Endodermal cell (in vitro differentiated cells): ENCODE data around the gene GPR3. TPM values are rescaled to one million over a fixed set of nuclear protein-coding genes. Genes with fewer than 3 reads are reported as not detected.

Source experiments
- DNase-seq: peaks from one replicate; pipeline ENCODE4 v3.0.0-alpha.2; 2017
- H3K27ac ChIP-seq: 2 replicates; pipeline ENCODE4 v1.5.1; 2013; ENCODE audit warnings: mild to moderate bottlenecking, low read depth, low read length, moderate library complexity
- H3K27me3 ChIP-seq: 2 replicates; pipeline ENCODE4 v1.6.1; 2013; ENCODE audit warnings: mild to moderate bottlenecking, low read length, moderate library complexity; ENCODE audit not compliant: insufficient read depth, control insufficient read depth, poor library complexity, severe bottlenecking
- H3K36me3 ChIP-seq: 2 replicates; pipeline ENCODE4 v1.7.0; 2013; ENCODE audit warnings: mild to moderate bottlenecking, low read length, moderate library complexity; ENCODE audit not compliant: control insufficient read depth, insufficient read depth
- H3K4me1 ChIP-seq: one replicate; pipeline ENCODE4 v1.7.0; 2013; ENCODE audit warnings: low read length; ENCODE audit not compliant: control insufficient read depth, insufficient read depth
- H3K4me3 ChIP-seq: 2 replicates; pipeline ENCODE4 v1.5.1; 2013; ENCODE audit warnings: mild to moderate bottlenecking, low read length, moderate library complexity
- H3K9ac ChIP-seq: 2 replicates; pipeline ENCODE4 v1.6.1; 2013; ENCODE audit warnings: mild to moderate bottlenecking, low read length, moderate library complexity; ENCODE audit not compliant: poor library complexity, severe bottlenecking; ENCODE audit errors: extremely low read depth
- H3K9me3 ChIP-seq: 2 replicates; pipeline ENCODE4 v1.6.1; 2013; ENCODE audit warnings: mild to moderate bottlenecking, low read length, moderate library complexity; ENCODE audit not compliant: control insufficient read depth
- H3K27ac Mint-ChIP-seq: 2 replicates; pipeline ENCODE4 v1.8.0; 2020; ENCODE audit warnings: mixed read lengths
- H3K27me3 Mint-ChIP-seq: 2 replicates; pipeline ENCODE4 v1.8.0; 2021; ENCODE audit warnings: mild to moderate bottlenecking, mixed read lengths; ENCODE audit not compliant: insufficient read depth
- H3K36me3 Mint-ChIP-seq: 2 replicates; pipeline ENCODE4 v1.8.0; 2020; ENCODE audit warnings: low read depth, mixed read lengths
- H3K4me1 Mint-ChIP-seq: 2 replicates; pipeline ENCODE4 v1.8.0; 2020; ENCODE audit warnings: mixed read lengths
- H3K4me3 Mint-ChIP-seq: 2 replicates; pipeline ENCODE4 v1.8.0; 2020; ENCODE audit warnings: mild to moderate bottlenecking, moderate library complexity, mixed read lengths
- H3K9me3 Mint-ChIP-seq: 2 replicates; pipeline ENCODE4 v1.8.0; 2020; ENCODE audit warnings: mild to moderate bottlenecking, mixed read lengths
- WGBS, 2 experiments: methylation state at CpG; one replicate each; pipeline versions ENCODE4 v1.1.5 to v1.1.7; 2013; ENCODE audit warnings: missing lambda C conversion rate in 2 of 2, mixed read lengths in 1 of 2; ENCODE audit not compliant: insufficient coverage in 1 of 2, insufficient read length in 1 of 2; 5-methylcytosine and 5-hydroxymethylcytosine counted together
- total RNA-seq, 2 donors: library from RNA; stranded (reverse); fragmentation: NEBNext Ultra II Directional in 1 of 2; extraction: Animal tissue kit (Norgen Biotek cat#: 25700) in 1 of 2; gene quantifications; 2 replicates in 1 of 2; 3 replicates in 1 of 2; pipeline ENCODE4 v1.2.1, GENCODE V29; 2021
- TF ChIP-seq, protein P1 (sequence below): fragments of 200-600 bp; sonication (generic); conservative IDR thresholded peaks from 2 replicates; pipeline ENCODE4 v1.5.0; 2021; ENCODE audit warnings: antibody characterized with exemption, mild to moderate bottlenecking

GPR3 gene
- total RNA-seq, 2 donors from 2014 or later: 3.5 to 4.1 TPM

DNA sequence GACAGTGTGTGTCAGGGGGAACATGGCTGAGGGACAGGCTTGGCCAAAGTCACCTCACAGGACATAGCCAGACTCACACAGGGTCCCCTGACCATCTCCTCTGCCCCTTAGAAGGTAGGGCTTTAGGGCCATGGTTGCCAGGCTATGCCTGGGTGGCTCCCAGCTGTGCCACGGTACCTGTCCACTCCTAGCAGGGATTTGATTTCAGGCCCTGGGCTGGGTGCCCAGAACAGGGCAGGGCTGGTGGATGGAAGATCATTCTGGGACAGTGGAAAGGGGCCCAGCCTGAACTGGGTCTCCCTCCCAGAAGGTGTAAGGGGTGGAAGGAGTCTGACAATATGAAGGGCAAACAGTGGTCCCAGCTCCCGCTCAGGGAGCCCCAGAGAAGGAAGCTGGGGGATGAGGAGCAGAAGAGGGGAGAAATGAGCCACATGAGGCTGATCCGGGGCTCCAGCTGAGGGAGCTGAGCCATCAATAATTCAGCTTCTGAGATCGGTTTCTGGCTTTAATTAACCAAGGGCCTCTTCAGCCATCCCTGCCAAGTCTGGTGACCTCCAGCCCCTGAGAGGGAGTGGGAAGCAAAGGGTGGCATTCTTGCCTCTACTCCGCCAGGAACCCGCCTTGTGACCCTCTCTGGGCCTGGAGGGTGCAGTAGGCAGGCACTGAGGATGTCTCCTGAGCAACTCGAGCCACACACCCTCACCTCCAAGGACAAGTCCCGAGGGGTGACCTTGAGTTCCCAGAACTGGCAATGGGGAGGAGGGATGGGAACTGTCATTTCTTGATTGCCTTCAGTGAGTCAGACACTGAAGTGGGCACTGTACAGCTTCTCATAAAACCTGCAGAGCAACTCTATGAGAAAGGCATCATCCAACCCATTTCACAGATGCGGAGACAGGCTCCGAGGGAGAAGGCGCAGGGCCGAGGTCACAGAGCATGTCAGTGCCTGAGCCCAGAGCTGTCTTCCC, 11.4 kb upstream of the GPR3 start:
- no peak overlapping the region for H3K4me3 ChIP-seq
- Mint-ChIP-seq H3K27ac (no peak overlapping the region), H3K27me3 (peaks cover 25% of the 10 kb centered on the region), H3K4me1 (no peaks in the 10 kb centered on the region), H3K36me3 (no peaks in the 10 kb centered on the region), H3K4me3 (no peak overlapping the region), H3K9me3 (no peaks in the 10 kb centered on the region)
- peaks cover 21% of the 10 kb centered on the region for H3K27me3 ChIP-seq
- no peaks in the 10 kb centered on the region for H3K36me3 ChIP-seq
- no peaks in the 10 kb centered on the region for H3K4me1 ChIP-seq
- TF ChIP-seq, protein P1, sequence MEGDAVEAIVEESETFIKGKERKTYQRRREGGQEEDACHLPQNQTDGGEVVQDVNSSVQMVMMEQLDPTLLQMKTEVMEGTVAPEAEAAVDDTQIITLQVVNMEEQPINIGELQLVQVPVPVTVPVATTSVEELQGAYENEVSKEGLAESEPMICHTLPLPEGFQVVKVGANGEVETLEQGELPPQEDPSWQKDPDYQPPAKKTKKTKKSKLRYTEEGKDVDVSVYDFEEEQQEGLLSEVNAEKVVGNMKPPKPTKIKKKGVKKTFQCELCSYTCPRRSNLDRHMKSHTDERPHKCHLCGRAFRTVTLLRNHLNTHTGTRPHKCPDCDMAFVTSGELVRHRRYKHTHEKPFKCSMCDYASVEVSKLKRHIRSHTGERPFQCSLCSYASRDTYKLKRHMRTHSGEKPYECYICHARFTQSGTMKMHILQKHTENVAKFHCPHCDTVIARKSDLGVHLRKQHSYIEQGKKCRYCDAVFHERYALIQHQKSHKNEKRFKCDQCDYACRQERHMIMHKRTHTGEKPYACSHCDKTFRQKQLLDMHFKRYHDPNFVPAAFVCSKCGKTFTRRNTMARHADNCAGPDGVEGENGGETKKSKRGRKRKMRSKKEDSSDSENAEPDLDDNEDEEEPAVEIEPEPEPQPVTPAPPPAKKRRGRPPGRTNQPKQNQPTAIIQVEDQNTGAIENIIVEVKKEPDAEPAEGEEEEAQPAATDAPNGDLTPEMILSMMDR: no peak
- no peaks in the 10 kb centered on the region for H3K9me3 ChIP-seq
- no peak for DNase-seq
- no peak overlapping the region for H3K9ac ChIP-seq
- H3K27ac ChIP-seq: no peak overlapping the region
- WGBS, 2 experiments: 91 to 92% methylated on average over 9 to 12 of the region's 12 CpGs

DNA sequence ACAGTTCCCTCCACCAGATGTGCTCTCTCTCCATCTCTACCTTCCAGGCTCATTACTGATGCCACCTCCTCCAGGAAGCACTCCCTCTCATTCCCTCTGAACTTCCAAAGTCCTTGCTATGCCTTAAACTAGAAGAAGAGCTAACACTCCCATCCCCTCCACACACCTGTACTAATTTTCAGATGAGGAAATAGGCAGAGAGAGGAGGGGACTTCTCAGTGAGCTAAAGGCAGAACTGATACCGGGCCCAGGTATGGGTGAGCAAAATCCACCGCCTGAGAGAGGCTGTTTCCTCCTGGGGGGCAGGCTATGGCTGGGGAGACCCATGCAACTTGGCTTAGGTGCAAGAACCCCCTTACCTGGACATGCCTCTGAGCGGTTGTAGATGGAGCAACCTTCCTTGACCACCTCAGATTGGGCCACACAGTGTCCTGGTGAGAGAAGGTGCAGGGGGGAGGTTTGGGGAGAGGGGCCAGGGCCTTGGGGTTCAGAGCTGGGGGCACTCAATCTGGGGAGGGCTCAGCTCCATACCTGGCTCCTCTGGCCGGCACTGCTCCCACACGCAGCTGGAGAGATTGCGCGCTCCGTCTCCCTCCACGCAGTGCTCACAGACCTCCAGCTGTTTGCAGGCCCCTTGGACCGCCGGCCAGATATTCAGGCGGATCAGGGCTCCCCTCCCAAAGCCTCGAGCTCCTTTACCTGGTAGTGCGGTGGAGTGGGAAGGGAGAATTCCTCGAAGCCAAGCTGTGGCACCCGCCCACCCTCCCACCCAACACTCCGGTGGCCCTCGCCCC, 10.3 kb upstream of the GPR3 start:
- no peak overlapping the region for H3K27ac ChIP-seq
- H3K9me3 Mint-ChIP-seq: no peaks in the 10 kb centered on the region
- DNase-seq: no peak
- peaks cover 32% of the 10 kb centered on the region for H3K27me3 Mint-ChIP-seq
- H3K36me3 ChIP-seq: no peaks in the 10 kb centered on the region
- H3K4me3 ChIP-seq: no peak overlapping the region
- H3K36me3 Mint-ChIP-seq: no peaks in the 10 kb centered on the region
- H3K4me1 Mint-ChIP-seq: no peaks in the 10 kb centered on the region
- TF ChIP-seq, protein P1: no peak
- H3K9me3 ChIP-seq: no peaks in the 10 kb centered on the region
- peak overlapping the region; percentile 44 for H3K4me3 Mint-ChIP-seq
- no peak overlapping the region for H3K9ac ChIP-seq
- peaks cover 21% of the 10 kb centered on the region for H3K27me3 ChIP-seq
- no peak overlapping the region for H3K27ac Mint-ChIP-seq
- H3K4me1 ChIP-seq: no peaks in the 10 kb centered on the region
- WGBS, 2 experiments: 66 to 83% methylated on average over 6 to 16 of the region's 18 CpGs

- no peak within 1 kb of the TSS for H3K4me3 ChIP-seq
- peak within 1 kb of the TSS; percentile 44 for H3K4me3 Mint-ChIP-seq
These were observed 9.3 kb upstream of the GPR3 start, which contains the start of gene CD164L2 for GRCh38 chr1:27383039-27383605. TSS of gene CD164L2 (minus strand) at chr1:27383333. CDS start at chr1:27383239, 94 bp downstream.

More at GRCh38 chr1:27383039-27383605, 9.3 kb upstream of the GPR3 start, which contains the start of gene CD164L2:
- DNase-seq: peak; percentile 97
- H3K27ac ChIP-seq: no peak within 1 kb of the TSS
- H3K9ac ChIP-seq: no peak within 1 kb of the TSS
- WGBS, 2 experiments: 12 to 21% methylated on average over 12 to 43 of the region's 43 CpGs
- peaks cover 32% of the 10 kb centered on the region for H3K27me3 Mint-ChIP-seq
- no peaks in the 10 kb centered on the region for H3K36me3 Mint-ChIP-seq
- peaks cover 21% of the 10 kb centered on the region for H3K27me3 ChIP-seq
- H3K4me1 ChIP-seq: no peaks in the 10 kb centered on the region
- no peaks in the 10 kb centered on the region for H3K4me1 Mint-ChIP-seq
- TF ChIP-seq, protein P1: no peak
- H3K9me3 Mint-ChIP-seq: no peaks in the 10 kb centered on the region
- H3K27ac Mint-ChIP-seq: no peak within 1 kb of the TSS
- H3K36me3 ChIP-seq: no peaks in the 10 kb centered on the region
- no peaks in the 10 kb centered on the region for H3K9me3 ChIP-seq
